ENCODE measurements around the gene HOXA13.

HOXA13 gene

DNA sequence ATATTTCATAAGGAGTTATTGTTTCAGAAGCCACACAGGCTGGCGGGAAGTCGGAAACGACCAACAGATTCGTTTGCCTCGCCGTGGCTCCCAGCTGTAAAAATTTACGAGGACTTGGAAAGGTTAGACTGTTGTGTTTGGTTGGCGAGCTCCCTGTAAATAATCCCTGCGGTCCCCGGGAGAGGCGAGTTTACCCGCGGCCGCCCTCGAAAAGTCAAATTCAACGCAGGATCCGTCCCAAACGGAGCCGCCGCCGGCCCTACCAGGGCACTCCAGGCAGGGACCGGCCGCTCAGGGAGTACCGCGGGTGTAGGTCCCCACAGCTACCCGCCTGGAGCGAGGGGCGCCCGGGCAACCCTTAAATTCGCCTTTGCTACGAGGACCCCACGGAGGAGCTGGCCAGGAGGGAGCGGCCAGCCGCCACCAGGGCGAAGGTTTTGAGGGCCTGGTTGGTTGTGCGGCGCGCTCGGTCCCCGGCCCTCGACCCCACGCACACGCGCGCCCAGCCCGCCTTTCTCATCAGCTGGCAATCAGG, 33.8 kb downstream of the HOXA13 start:
- no peak for ATAC-seq
- Mint-ChIP-seq H3K4me3 (peak overlapping the region; percentile 29), H3K27ac (no peak overlapping the region), H3K4me1 (peaks cover 10% of the 10 kb centered on the region), H3K36me3 (no peaks in the 10 kb centered on the region), H3K27me3 (peaks cover 76% of the 10 kb centered on the region), H3K9me3 (no peaks in the 10 kb centered on the region)

DNA sequence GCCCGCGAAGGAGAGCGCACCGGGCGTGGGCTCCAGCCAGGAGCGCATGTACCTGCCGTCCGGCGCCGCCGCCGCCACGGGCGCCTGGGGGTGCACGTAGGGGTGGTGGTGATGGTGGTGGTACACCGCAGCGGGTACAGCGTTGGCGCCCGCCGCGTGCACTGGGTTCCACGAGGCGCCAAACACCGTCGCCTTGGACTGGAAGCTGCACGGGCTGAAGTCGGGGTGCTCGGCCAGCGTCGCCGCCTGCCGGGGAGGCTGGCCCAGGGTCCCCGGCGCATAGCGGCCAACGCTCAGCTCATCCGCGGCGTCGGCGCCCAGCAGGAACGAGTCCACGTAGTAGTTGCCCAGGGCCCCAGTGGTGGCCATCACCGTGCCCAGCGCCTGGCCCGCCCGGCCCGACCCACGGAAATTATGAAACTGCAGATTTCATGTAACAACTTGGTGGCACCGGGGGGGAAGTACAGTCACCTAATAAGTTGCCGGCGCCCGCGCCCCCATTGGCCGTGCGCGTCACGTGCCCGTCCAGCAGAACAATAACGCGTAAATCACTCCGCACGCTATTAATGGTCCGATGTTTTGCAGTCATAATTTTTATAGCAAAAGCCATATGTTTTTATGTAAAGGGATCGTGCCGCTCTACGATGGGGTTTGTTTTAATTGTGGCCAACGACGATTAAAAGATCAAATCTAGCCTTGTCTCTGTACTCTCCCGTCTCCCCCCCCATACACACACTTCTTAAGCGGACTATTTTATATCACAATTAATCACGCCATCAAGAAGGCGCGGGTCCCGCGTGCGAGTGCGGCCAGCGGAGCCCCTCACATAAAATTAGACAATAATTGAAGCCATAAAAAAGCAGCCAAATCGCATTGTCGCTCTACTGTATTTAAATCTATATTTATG, 34.5 kb downstream of the HOXA13 start, which contains the start of gene HOXA9:
HOXA9 (minus strand) TSS at position 449 of the 907 bp plus-strand sequence; CDS start at position 369, 80 bp downstream.
- Mint-ChIP-seq H3K4me3 (peak within 1 kb of the TSS; percentile 31), H3K9me3 (no peaks in the 10 kb centered on the region), H3K4me1 (peaks cover 14% of the 10 kb centered on the region), H3K27me3 (peaks cover 73% of the 10 kb centered on the region), H3K27ac (no peak within 1 kb of the TSS), H3K36me3 (no peaks in the 10 kb centered on the region)
- ATAC-seq = no peak

DNA sequence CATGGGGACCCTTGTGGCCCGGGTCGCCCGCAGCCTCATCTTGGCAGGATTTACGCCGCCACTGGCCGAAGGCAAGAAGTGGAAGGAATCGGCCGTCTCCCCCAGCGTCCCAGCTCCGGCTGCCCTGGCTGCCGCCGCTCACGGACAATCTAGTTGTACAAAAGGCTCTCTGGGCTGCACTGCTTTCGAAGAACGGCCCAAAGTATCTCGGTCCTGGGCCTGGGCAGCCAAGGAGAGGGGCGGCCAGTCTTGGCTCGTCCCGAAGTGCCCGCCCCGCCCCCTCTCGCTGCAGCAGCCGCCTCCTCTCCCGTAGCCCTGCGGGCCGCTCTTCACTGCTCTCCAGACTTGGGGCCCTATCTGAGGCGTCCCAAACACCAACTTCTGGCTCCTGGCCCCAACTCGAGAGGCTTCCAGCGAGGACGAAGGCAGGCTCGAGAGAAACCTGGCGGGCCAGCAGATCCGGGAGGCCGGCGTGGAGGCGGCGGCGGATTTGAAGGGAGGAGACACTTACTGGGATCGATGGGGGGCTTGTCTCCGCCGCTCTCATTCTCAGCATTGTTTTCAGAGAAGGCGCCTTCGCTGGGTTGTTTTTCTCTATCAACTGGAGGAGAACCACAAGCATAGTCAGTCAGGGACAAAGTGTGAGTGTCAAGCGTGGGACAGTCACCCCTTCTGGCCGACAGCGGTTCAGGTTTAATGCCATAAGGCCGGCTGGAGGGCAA, 35.4 kb downstream of the HOXA13 start:
- peaks cover 14% of the 10 kb centered on the region for H3K4me1 Mint-ChIP-seq

DNA sequence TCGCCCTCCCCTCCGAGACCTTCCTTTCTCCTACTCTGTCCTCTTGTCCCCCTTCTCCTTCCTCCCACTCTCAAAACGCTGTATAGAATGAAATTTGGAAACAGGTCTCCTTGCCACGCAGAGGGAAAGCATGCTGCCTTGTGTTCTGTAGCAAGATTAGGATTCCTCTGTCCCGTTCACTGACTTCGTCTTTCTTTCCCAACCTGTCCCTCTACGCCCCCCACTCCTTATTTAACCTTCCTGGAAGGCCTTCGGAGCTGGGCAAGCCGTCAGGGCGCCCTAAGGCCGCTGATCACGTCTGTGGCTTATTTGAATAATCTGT, 35.9 kb downstream of the HOXA13 start:
- Mint-ChIP-seq H3K27me3 (peaks cover 77% of the 10 kb centered on the region), H3K36me3 (no peaks in the 10 kb centered on the region), H3K4me3 (peak overlapping the region; percentile 9), H3K27ac (no peak overlapping the region), H3K9me3 (no peaks in the 10 kb centered on the region), H3K4me1 (peaks cover 14% of the 10 kb centered on the region)
- no peak for ATAC-seq

More for the DNA sequence above, 35.4 kb downstream of the HOXA13 start:
- H3K4me3 Mint-ChIP-seq = peak overlapping the region; percentile 31
- ATAC-seq = no peak
- H3K36me3 Mint-ChIP-seq = no peaks in the 10 kb centered on the region
- H3K27me3 Mint-ChIP-seq = peaks cover 76% of the 10 kb centered on the region
- H3K9me3 Mint-ChIP-seq = no peaks in the 10 kb centered on the region
- H3K27ac Mint-ChIP-seq = no peak overlapping the region

DNA sequence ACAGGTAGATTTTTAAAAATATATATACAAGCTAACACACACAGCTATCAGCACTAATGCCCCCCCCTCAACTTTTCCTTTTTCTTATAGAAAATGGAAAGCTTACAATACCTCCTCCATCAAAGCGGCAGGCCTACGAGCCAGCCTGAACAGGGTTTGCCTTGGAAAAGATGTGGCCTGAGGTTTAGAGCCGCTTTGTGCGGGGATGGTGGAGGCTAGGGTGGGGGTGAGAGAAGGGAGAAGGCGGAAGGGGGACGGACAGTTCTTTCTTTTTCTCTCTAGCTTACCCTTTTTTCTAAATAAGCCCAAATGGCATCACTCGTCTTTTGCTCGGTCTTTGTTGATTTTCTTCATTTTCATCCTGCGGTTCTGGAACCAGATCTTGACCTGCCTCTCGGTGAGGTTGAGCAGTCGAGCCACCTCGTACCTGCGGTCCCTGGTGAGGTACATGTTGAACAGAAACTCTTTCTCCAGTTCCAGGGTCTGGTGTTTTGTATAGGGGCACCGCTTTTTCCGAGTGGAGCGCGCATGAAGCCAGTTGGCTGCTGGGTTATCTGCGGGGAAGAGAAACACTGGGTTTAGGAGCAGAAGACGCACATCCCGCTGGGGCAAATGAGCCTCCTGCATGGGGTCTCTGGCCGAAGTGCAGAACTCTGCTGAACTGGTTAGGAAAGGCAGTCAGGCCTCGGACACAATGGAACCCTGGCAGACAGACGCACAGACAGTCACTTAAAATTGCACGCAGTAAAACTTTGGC, 36.4 kb downstream of the HOXA13 start:
- H3K4me3 Mint-ChIP-seq = no peak overlapping the region
- H3K27ac Mint-ChIP-seq = no peak overlapping the region
- no peaks in the 10 kb centered on the region for H3K9me3 Mint-ChIP-seq
- H3K36me3 Mint-ChIP-seq = no peaks in the 10 kb centered on the region
- peaks cover 8% of the 10 kb centered on the region for H3K4me1 Mint-ChIP-seq
- peaks cover 77% of the 10 kb centered on the region for H3K27me3 Mint-ChIP-seq
- no peak for ATAC-seq

DNA sequence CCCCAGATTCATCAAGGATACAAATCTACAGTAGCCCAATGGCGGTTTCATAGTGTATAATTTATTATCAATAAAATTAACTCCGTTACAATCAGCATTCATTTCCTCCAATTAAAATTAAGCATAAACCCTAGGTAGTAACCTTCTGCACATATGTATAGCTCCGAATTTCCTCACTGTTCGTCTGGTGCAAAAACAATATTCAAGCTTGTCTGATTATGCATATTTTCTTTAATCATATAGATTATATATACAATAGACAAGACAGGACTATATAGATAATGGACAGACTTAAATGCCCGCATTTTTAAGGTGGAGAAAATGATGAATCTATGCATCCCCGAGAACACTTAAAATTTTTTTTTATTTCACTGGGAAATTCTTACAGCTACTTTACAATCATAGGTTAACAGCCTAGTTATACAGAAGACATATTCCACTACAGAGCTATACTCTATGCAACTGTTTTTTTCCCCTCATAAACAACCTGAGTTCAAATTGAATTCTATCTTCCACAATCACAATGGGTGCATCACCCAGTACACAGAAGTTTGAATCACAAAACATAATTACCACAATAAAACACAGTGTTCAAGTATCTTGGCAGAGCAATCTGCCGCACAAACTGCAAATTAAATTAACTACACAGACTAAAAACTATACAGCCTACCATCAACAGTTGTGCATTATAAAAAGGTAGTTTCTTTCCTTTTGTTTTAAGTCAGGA, 37.2 kb downstream of the HOXA13 start:
- Mint-ChIP-seq H3K4me3 (no peak overlapping the region), H3K4me1 (peaks cover 11% of the 10 kb centered on the region), H3K27me3 (peaks cover 77% of the 10 kb centered on the region), H3K27ac (no peak overlapping the region), H3K36me3 (no peaks in the 10 kb centered on the region), H3K9me3 (peaks cover 6% of the 10 kb centered on the region)
- ATAC-seq = no peak

DNA sequence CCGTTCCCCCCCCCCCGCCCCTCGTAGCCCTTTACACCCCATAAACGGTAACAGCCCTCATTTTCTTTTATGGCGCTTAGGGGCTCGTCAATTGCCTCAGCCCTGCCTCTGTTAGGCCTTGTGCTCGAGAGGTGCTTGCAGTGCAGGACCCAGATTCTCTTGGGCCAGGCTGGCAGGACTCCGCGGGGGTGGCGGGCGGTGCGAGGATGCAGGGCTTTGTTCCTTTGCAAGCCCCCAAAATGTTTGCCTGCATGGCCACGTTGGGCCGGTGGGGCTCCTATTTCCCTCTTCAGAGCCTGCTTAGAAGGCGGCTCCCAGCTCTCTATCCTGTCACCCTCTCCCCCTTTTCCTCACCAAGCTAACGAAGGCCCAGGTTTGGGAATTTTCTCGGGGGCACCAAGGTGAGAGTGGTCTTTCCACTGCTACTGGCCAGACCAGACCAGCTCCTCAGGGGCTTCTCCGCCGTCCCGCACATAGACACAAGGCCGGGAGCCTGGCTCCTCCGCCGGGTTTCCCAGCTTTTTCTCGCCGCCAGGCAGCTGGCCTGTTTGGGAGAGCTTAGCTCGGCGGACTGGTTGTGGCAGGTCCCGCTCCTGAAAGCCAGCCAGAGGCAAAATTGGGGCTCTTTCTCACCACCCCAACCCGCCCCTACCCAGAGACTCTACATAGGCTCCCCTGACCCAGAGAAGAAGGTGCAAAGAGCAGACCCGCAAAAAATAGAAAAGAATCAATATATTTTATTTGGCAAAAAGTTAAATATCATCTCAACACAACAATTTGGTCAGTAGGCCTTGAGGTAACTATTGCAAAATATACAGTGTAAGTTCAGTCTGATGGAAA, 38.0 kb downstream of the HOXA13 start:
- no peak for ATAC-seq
- peak overlapping the region; percentile 34 for H3K4me3 Mint-ChIP-seq
- no peak overlapping the region for H3K27ac Mint-ChIP-seq
- peaks cover 77% of the 10 kb centered on the region for H3K27me3 Mint-ChIP-seq
- peaks cover 6% of the 10 kb centered on the region for H3K9me3 Mint-ChIP-seq
- H3K36me3 Mint-ChIP-seq = no peaks in the 10 kb centered on the region
- peaks cover 13% of the 10 kb centered on the region for H3K4me1 Mint-ChIP-seq

DNA sequence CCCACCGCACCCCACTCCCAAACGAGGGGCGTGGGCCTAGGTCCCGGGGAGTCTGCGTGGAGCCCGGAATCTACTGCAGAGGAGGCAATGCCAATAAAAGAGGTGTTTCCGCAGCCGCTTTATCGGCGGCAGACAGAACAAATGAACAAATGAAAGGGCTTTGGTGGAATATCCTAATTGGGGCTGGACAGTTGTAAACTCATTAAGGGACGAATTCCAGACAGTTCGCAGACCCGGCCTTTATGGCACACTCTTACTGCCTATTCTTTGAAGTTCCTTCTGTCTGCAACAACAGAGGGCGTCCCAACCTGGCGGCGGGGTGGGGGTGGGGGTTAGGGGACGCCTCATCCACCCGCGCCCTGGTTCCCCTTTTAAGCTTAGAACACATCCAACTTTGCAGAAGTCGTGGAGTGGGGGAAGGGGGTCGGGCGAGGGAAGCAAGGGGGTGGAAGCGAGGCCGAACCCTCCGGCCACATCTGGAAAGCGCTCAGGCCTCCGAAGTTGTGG, 38.6 kb downstream of the HOXA13 start:
- peaks cover 80% of the 10 kb centered on the region for H3K27me3 Mint-ChIP-seq
- no peak for ATAC-seq
- H3K36me3 Mint-ChIP-seq = no peaks in the 10 kb centered on the region
- H3K4me3 Mint-ChIP-seq = peak overlapping the region; percentile 74
- no peak overlapping the region for H3K27ac Mint-ChIP-seq
- peaks cover 13% of the 10 kb centered on the region for H3K4me1 Mint-ChIP-seq
- peaks cover 6% of the 10 kb centered on the region for H3K9me3 Mint-ChIP-seq

DNA sequence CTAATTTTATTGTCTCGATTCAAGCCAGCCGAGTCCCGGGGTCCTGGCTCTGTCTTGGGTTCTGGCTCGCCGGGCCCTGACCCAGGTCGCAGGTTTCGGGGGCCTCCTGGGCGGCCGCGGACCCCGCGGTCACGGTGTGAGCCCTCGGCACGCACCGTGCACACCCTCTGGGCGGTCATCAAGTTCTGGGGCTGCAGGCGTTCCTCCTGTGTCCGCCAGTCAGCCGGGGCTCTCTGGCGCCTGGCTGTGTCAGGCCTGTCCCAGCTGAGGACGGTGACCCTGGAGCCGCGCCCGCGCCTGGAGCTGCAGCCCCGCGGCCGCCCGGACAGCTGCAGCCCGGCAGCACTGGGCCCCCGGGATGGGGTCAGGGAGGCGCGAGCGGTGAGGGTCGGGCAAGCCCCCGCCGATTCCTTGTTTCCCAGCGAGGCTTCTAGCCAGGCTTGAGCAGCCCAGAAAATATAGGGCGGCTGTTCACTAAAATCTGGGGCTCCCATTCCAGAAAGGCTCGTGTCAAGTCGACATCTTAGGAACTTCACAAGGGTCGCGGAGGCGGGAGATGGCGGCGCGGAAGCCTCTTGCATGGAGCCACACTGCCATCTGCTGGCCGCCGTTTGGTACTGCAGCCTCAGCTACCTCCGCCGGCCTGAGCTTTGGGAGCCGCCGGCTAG, 39.2 kb downstream of the HOXA13 start:
- Mint-ChIP-seq H3K9me3 (peaks cover 6% of the 10 kb centered on the region), H3K4me3 (peak overlapping the region; percentile 74), H3K36me3 (no peaks in the 10 kb centered on the region), H3K4me1 (peaks cover 14% of the 10 kb centered on the region), H3K27ac (no peak overlapping the region), H3K27me3 (peaks cover 86% of the 10 kb centered on the region)
- ATAC-seq = peak; percentile 84

DNA sequence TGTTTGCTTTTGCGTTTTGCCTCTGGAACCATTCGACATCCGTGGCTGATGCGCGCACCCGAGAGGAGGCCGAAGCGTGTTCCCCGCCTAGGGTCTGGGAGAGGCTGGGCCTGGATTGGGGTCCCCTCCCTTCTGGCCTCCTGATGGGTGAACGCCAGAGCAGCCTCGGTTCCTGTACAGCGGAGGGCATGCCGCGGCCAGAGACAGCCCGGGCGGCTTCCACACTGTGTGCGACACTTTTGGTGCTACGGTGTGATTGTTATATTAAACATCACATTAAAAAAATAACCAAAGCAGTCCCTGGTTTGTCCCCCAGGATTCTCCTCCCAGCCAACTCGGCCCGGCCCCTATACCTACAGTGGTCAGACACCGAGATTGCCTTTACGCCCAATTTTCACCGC, 39.7 kb downstream of the HOXA13 start:
- Mint-ChIP-seq H3K9me3 (peaks cover 6% of the 10 kb centered on the region), H3K4me1 (peaks cover 19% of the 10 kb centered on the region), H3K27me3 (peaks cover 92% of the 10 kb centered on the region), H3K36me3 (no peaks in the 10 kb centered on the region), H3K27ac (no peak overlapping the region), H3K4me3 (peak overlapping the region; percentile 74)
- peak; percentile 48 for ATAC-seq

DNA sequence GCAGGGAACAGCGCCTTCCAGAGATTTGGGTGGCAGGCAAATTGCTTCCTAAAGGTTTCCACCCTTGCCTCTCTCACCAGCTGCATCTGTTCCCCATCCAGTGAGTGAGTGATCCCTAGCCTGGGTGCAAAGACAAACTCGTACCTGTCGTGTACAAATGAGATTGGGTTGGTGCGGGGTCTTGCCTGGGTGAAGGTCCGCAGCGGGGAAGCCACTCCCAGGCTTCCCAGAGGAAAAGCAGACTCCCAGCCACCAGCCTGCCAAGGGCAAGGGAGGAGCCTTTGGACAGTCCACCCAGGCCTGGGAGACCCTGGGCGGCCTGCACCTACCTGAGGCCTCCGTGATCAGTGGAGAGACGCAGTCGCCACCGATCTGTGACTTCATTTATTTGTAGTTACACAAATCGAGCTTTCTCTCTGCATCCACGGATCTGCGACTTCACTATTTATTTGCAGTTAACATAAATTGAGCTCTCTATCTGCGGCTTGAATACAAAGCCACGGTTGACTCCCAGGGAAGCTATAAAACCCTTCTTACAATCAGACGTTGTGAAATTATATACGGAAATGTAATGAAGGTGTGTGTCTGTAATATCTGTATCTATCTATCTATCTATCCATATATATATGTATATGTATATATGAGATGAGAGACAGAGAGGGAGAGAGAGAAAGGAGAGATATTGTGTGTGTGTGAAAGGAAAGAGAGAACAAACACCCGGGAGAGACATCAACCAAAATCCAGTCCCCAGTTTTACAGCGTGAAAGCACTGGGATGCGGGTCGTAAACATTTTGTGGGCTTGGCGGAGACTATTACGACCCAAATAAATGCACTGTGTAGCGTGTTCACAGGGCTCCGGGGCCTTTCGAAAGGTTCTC, 40.4 kb downstream of the HOXA13 start:
- Mint-ChIP-seq H3K27ac (no peak overlapping the region), H3K36me3 (peaks cover 4% of the 10 kb centered on the region), H3K9me3 (peaks cover 8% of the 10 kb centered on the region), H3K4me1 (peaks cover 26% of the 10 kb centered on the region), H3K4me3 (peak overlapping the region; percentile 35), H3K27me3 (peaks cover 93% of the 10 kb centered on the region)
- no peak for ATAC-seq

DNA sequence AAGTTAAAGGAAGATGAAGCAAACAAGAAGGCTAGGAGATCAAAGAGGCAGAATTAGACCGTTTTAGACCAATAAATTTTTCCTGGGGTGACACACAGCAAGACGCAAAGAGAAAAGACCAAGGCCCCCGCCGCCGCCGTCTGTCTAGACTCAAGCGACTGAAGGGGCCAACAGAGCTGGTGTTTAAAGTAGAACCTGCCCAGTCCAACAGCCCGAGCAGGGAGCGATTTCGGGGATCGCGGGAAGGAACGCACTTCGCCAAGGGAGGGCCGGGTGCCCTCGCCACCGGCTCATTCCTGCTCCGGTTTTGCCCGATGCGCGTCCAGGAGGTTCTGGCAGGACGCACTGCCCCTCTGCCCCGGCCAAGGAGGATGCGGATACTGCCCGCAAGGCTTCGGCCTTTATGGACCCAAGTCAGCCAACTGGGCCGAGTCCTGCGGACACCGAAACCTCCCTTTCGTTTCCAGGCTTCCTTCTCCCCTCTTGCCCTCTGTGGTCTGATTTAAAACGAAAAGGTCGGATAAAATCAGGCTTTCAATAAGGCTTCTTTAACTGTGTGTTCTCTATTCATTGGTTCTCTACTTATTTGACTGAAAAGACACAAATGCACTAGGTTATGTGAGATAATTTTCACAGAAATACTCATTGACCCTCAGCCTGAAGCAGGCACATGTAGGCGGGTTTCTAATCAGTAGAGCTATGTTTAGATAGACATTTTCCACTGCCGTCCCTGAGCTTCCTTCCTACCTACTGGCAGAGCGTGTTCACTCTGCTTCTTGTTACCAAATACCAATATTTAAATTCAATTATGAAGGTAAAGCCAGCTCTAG, 41.2 kb downstream of the HOXA13 start:
- Mint-ChIP-seq H3K36me3 (peaks cover 4% of the 10 kb centered on the region), H3K4me1 (peaks cover 30% of the 10 kb centered on the region), H3K4me3 (no peak overlapping the region), H3K27ac (no peak overlapping the region), H3K27me3 (peaks cover 93% of the 10 kb centered on the region), H3K9me3 (peaks cover 8% of the 10 kb centered on the region)
- no peak for ATAC-seq
